ACHN (cell line): Measurements from ENCODE around the gene PLEKHA3.
"Not testable (repeated sequence)": the region's sequence is repeated elsewhere in the genome, so short reads cannot be mapped to it uniquely, and the experiment has no call there.

Source experiments
- DNase-seq: peaks from one replicate; pipeline ENCODE4 v3.0.0-alpha.2; 2015
- in situ Hi-C: cut with HindIII; loops from 2 replicates; pipeline ENCODE4 v1.10.0; 2017; ENCODE audit warnings: low sequenced_read_pairs, low pct_ligation_motif_present, low pct_unique_long_range_greater_than_20kb

Gene PLEKHA3

DNA sequence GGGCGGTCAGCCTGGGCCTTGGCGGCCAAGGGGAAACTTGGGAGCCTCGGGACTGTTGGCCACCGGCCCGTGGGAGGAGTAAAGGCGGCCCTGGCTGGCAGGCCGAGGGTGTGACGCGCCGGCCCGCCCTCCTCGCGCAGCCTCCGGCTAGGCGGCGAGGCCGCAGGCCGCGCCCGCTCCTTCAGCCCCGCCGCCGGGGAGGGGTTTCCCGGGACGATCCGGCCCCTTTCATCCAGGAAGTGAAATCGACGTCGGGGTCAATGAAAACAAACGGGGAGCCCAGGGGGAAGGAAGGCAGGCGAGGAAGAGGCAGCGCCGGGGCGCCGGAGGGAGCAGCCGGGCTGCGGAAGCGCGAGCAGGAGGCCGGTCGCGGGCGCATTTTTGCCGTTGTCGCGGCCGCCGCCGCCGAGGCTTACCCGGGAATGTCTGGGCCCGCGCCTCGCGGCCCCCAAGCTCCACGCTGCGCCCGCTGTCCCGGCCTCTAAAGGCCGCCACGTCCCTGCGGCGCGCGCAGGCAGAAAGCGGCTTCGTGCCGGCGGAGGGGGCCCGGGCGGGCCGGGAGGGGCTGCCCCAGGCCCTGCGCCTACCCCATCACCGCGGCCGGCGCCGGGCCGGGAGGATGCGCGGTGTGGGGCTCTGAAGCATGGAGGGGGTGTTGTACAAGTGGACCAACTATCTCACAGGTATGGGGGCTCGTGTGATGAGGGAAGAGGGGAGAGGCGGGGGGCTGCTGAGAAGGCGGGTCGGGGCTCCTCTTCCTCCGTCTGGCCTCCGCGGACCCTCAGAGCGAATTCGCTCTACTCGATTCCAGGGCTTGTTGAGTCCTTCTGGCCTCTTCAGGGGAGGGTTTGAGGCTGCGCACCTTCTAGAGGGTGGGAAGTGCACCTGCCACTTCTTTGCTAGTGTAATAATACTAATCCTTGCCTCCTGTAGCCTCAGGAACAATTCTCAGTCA lies at the start of gene PLEKHA3:
TSS of gene PLEKHA3 (plus strand) at position 231 of the 955 bp plus-strand sequence. CDS start at position 644, 413 bp downstream.
- in situ Hi-C loops = no loop called here
- DNase-seq = peak; percentile 99

DNA sequence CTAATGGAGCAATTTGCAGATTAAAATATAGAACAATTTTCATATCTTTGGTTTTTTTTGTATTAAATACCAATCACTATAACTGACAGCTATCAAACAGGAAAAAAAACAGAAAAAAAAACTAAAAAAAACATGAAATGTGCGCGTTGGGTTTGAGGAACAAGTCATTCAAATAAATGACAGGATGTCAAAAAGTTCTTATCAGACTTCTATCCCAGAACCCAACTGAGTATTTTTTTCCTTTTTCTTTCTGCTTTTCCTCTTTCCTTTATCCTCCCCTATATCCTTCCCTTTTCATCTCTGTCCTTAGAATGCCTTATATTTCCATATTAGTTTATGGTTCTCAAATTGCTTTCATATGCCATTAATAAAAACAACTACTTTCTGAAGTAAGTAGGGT lies 43.6 kb upstream of the PLEKHA3 start:
- in situ Hi-C loops = no loop called here
- DNase-seq = no peak

DNA sequence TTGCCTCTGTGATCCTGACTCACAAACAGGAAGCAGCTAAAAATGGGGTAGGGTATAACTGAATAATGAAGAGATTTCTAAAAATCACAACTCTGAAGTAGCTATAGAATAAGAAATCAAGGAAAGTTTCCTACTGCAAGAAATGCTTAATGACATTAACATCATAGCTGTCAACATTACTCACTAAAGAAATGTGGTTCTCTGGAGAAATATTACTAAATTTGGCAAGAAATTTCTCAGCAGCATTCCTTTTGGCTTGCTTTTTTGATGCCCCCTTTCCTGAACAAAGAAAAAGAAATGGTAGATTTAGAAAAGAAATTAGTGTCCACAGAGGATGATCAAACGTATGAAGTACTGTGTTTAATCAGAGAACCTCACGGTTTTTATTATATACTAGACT lies 38.8 kb upstream of the PLEKHA3 start:
- in situ Hi-C loops = no loop called here
- DNase-seq = no peak

DNA sequence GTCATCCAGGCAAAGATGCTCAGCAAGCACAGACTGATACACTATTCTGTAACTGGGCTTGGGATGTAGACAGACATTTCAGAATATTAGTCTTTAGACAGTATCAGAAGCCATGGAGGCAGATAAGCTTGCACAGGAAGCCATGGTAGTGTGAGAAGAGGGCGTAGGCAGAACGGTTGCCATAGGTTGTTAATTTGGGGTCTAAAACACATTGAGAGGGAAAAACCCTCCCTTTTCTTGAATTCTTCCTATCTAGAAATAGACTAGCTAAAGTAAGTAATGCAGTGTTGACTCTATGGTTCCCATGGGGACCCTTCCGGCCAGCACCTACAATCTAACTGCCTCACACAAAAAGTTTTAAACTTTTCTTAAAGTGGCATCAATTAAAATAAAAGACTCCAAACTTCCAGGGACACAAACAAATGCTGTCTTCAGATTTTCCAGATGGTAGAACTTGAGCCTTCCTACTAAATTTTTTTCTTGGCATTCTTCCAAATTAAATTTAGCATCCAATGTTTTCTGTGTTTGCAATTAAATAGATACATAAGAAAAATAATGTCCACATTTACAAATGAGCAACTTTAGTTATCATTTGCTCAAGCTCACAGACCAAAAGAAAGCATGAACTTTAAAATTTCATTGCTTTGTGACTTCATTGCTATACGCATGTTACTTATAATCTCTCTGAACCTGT lies 31.1 kb upstream of the PLEKHA3 start:
- in situ Hi-C loops = no loop called here

DNA sequence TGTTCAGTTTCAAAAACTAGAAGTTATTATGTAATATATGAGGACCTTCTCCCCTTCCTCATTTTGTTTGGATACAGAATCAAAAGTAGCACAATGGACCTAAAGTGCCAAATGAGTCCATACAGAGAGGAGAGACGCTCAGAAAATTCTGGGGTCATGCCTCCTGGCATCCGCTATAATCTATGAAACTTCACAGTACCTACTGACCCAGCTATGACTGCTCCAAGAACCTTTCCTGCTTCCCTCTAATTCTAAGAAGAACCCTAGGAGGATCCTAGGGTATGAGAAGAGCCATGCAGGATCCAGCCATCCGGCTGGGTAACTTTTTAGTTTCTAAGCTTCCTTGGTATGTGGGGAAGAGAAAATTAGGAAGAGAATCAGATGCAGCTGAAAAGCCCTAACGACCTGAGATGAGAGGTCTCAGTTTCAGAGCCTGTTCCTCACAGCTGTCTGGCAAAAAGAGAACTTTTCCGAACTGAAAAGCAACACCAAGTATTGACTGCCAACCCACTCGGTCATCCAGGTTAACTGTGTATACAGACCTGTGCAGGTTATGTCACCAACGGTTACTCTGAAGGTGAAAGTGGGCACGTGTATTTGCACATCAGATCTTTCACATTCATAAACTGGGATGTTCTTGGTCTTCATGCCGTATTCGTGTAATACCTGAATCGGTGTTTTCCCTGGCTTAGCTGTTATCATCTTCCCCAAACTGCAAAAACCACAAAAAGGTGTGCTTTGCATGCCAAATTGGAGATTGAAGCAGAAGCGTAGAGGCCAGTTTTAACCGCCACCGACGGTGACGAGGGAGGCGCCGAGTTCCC lies 30.3 kb upstream of the PLEKHA3 start:
- DNase-seq = no peak
- in situ Hi-C loops = no loop called here

More for the DNA sequence above, 31.1 kb upstream of the PLEKHA3 start:
- no peak for DNase-seq

DNA sequence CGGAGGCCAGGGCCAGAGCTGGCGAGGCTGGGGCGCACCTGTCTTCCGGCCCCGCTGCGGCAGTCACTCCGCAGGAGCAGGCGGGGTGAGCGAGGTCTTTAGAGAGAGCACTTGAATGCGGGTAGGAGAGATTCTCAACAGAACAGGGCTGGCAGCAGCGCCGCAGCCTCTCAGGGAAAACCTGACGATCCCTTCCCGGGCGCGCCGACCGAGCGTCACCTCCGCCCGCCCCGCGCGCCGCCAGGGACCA lies 29.8 kb upstream of the PLEKHA3 start:
- no peak for DNase-seq
- in situ Hi-C loops = no loop called here

DNA sequence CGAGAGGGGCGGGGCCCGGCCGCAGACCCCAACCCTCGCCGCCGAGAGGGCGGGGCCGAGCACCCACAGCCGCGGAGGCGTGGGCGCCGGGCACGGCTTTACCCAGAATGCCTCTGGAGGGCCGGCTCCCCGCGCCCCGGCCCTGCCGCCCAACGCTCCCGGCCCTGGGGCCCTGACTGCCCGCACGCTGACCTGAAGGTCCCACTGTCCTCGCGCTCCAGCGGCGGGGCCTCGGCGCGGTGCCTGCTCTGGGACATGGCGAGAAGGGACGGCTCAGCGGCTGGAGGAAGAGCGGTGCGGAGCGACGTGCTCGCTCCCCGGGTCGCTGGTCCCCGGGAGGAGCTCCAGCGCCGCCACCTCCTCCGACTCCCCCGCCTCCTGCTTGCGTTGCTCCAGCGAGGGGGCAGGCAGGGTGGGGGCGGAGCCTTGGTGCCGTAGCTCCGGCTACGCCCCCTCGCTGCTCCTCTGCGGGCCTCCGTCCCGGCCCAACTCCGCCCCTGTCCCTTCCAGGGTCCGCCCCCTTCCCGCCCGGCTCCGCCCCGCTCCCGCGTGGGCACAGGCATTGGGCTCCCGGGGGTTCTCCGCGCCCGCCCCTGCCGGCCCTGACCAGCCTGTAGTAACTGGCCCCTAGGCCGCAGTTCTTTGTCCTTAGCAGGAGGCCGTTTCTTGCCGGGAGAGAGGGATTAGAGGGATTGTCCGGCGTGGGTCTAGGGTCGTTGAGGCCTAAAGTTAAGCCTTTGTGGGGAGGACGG lies 29.3 kb upstream of the PLEKHA3 start, which contains the start of the genes PJVK and PRKRA:
TSS of gene PJVK (plus strand) at position 605 of the 752 bp plus-strand sequence. CDS start 2,032 bp downstream, outside the sequence.
TSS of gene PRKRA (minus strand) at position 402 of the 752 bp plus-strand sequence. CDS start at position 257, 145 bp downstream.
- DNase-seq = peak; percentile 98
- in situ Hi-C loops = no loop called here

DNA sequence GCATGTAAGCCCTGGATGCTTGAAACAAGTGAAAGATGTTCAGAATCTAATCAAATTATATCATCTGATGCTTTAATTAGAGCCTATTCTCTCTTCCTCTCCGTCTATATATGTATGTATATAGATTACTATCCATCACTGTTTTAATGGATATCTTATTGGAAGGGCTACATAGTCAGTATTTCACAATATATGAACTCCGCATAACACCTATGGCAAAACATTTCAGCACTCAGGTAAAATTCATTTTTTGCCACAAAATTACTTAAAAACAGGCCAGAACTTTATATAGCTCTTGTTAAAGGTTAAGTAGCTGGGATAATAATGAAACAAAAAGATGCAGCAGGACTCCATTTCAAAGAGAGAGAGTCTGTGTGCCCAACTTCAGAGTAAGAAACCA lies 27.9 kb upstream of the PLEKHA3 start:
- no peak for DNase-seq
- in situ Hi-C loops = no loop called here

DNA sequence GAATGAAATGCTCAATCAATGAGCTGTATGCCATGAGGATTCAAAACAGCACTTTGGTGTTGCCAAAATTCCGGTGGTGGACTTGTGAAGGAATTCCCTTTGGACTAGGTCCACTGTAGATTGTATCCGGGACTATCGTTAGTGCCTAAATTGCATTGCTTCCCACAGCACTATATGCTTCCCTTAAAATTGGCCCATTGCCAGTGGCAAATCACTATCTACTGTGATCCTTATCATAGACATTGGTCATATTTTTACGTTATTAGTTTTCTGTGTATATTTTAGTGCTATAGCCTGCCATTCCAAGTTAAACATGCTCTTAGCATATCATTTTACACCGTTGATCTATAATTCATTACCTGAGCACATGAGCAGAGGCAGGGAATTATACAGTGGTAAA lies 27.4 kb upstream of the PLEKHA3 start:
- DNase-seq = no peak
- in situ Hi-C loops = no loop called here

DNA sequence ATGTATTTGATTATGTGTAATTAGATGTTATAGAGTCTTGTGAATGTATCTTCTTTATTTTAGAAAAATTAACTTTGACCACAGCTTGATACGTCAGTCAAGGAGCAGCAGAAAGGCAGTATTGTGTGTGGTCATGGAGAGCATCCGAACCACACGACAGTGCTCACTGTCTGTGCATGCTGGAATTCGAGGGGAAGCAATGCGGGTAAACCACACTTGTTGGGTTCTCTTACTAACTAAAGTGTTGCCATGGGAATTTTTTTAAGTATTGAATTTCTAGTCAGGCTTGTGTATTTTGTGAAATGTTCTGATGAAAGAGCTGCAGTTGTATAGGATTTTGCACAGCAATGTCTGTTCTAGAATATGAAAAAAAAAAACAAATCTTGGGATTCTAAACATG lies 24.3 kb upstream of the PLEKHA3 start:
- no peak for DNase-seq
- in situ Hi-C loops = no loop called here

DNA sequence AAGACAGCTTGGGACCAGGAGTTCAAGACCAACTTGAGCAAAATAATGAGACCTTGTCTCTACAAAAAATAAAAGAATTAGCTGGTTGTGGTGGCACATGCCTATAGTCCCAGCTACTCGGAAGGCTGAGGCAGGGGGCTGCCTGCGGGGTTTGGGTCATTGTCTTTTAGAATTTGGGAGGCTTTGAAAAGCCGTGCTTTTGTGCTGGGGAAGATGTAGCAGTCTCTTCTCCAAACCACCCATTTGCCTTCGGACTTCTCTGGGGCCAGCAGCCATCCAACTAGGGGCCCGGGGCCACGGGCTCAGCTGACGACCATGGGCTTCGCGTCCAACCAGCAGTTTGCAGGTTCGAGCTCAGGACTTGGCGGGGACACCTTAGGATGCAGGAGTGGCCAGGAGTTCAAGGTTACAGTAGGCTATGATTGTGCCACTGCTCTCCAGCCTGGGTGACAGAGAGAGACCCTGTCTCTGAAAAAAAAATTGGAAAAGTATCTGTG lies 22.8 kb upstream of the PLEKHA3 start:
- DNase-seq = no peak
- in situ Hi-C loops = no loop called here

DNA sequence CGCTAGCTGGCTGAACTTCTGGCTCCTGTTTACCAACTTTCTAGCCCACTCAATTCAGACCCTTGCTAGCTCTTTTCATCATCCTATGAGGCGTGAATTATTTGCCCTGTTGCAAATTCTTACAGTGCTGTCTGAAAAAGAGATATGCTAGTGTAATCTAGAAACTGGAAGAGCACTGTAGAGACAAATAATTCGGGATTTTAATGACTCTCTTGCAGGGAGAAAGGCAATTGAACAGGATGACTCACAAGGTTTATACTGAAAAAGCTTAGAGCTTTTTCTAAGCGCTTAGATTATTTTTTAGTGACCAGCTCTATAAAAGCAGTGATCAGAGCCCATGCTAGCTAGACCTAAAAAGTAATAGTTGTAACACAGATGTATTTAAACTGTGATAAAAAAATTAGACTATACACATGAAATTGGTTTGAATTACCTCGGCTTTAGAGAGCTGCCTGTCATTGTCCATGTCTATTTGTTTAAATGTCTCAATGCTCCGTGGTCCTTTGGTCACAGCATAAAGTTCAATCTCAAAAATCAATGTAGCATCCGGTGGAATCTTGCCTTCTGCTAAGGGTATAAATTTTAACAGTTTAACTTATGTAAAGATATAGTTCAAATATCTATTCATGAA lies 10.9 kb upstream of the PLEKHA3 start:
- DNase-seq = no peak
- in situ Hi-C loops = no loop called here

DNA sequence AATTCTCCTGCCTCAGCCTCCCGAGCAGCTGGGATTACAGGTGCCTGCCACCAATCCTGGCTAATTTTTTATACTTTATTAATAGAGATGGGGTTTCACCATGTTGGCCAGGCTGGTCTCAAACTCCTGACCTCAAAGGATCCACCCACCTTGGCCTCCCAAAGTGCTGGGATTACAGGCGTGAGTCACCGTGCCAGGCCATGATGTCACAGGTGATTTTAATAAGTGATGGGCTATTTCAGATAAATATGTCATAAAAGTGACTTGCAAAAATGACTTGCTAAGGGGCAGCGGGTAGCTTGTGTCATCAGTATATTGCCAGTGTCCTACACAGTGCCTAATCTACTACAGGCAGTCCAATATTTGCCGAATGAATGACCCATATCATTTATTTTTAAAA lies 8.9 kb upstream of the PLEKHA3 start:
- DNase-seq, in situ Hi-C loops: not testable (repeated sequence)

DNA sequence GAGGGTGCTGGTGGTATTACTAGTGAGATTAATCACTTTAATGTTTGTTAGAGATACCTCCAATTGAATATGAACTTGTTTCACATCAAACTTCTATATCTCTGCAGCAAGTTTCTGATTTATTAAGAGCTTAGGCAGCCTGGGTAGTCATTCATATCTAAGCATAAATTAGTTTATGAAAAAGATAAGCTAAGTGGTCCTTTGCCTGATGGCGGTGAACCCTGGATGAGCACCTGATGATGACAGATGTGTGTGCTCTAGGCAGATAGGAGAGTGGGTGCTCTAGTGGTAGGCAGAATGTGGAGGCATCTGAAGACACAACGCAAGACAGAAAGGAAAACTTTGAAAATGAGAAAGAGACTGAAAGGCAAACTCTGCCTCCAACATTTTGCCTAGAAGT lies 6.9 kb upstream of the PLEKHA3 start:
- DNase-seq = no peak
- in situ Hi-C loops = no loop called here

DNA sequence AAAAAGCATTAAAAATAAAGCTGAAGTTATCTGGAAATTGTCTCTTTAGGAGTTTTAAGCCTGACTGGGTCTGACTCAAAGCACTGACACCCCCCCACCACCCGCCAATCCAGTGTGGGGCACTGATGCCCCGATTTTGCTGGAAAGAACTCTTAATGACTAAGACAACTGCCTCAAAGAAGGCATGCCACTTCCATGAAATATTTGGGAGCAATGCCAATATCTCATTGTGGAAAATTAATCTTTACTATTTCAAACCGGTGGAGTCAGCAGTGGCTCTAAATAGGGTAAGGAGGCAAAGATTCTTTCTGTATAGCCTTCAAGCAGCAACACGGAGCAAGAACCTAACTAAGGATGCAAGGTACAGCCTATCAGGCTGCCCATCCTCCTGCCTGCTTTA lies 6.3 kb upstream of the PLEKHA3 start:
- in situ Hi-C loops = no loop called here
- peak; percentile 72 for DNase-seq

DNA sequence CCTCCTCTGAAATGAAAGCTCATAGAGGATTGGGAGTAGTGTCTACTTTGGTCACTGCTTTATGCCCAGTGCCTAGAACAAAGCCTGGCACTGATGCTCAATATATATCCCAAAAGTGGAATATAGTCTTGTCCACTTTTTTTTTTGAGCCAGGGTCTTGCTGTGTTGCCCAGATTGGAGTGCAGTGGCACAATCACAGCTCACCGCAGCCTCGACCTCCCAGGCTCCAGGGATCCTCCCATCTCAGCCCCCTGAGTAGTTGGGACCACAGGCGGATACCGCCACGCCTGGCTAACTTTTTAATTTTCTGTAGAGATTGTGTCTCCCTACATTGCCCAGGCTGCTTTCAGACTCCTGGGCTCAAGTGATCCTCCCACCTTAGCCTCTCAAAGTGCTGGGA lies 5.7 kb upstream of the PLEKHA3 start:
- DNase-seq = no peak
- in situ Hi-C loops = no loop called here

DNA sequence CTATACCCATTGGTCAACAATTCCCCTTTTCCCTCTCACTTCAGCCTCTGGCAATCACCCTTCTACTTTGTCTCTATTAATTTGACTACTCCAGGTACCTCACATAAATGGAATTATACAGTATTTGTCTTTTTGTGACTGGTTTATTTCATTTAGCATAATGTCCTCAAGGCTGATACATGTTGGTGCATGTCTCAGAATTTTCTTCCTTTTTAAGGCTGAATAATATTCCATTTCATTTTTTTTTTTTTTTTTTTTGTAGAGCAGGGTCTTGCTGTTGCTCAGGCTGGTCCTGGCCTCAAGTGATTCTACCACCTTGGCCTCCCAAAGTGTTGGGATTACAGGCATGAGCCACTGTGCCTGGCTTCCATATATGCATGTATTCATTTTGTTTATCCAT lies 3.8 kb upstream of the PLEKHA3 start:
- DNase-seq = no peak
- in situ Hi-C loops = no loop called here
